ENCODE data around the gene DOCK4. TPM values are rescaled to one million over a fixed set of nuclear protein-coding genes. Genes with fewer than 3 reads are reported as not detected.

Gene DOCK4
- total and polyA plus RNA-seq, 4 donors: 7.2 to 48.9 (median 12.8) TPM

- peaks cover 0 to 1% (median 0%) of the 10 kb centered on the region in 4 donors for H3K4me1 ChIP-seq (ENCODE audit: control insufficient read depth in 4 of 4, insufficient read depth in 4 of 4, low read length in 3 of 4)
- H3K36me3 ChIP-seq (ENCODE audit: control insufficient read depth in 4 of 4, insufficient read depth in 3 of 4, low read depth in 1 of 4, low read length in 3 of 4): peaks cover 0 to 24% (median 14%) of the 10 kb centered on the region in 4 donors
- no peak for DNase-seq (ENCODE audit: low spot score)
- H3K27ac ChIP-seq (ENCODE audit: low read depth in 1 of 2, low read length in 2 of 2): no peak overlapping the region
- H3K27me3 ChIP-seq (ENCODE audit: control insufficient read depth in 4 of 4, insufficient read depth in 4 of 4, low read length in 3 of 4): no peaks in the 10 kb centered on the region
- no peak overlapping the region for H3K4me3 ChIP-seq (ENCODE audit: low read depth in 1 of 3, low read length in 3 of 3)
- TF ChIP-seq HNF4A (conservative IDR thresholded peaks at IDR 0.05) (no peak), CTCF (IDR thresholded peaks at IDR 0.05; ENCODE audit: low read depth, low read length, missing input control) (no peak)
- no peak overlapping the region for H3K9ac ChIP-seq (ENCODE audit: low read depth in 1 of 2, low read length in 2 of 2)
- WGBS: 91% methylated on average over 1 of the region's 1 CpG
- no peaks in the 10 kb centered on the region for H3K9me3 ChIP-seq (ENCODE audit: control insufficient read depth in 4 of 4, low read length in 3 of 4)
These were observed 225.5 kb downstream of the DOCK4 start for GRCh38 chr7:111980725-111981124.

GRCh38 chr7:111975346-111975745, 230.9 kb downstream of the DOCK4 start:
- Histone ChIP-seq H3K4me1 (ENCODE audit: control insufficient read depth in 4 of 4, insufficient read depth in 4 of 4, low read length in 3 of 4) (no peaks in the 10 kb centered on the region), H3K27ac (ENCODE audit: low read depth in 1 of 2, low read length in 2 of 2) (no peak overlapping the region), H3K9me3 (ENCODE audit: control insufficient read depth in 4 of 4, low read length in 3 of 4) (no peaks in the 10 kb centered on the region), H3K4me3 (ENCODE audit: low read depth in 1 of 3, low read length in 3 of 3) (no peak overlapping the region), H3K27me3 (ENCODE audit: control insufficient read depth in 4 of 4, insufficient read depth in 4 of 4, low read length in 3 of 4) (no peaks in the 10 kb centered on the region), H3K36me3 (ENCODE audit: control insufficient read depth in 4 of 4, insufficient read depth in 3 of 4, low read depth in 1 of 4, low read length in 3 of 4) (peaks cover 3 to 17% (median 4%) of the 10 kb centered on the region in 4 donors), H3K9ac (ENCODE audit: low read depth in 1 of 2, low read length in 2 of 2) (no peak overlapping the region)
- TF ChIP-seq JUND (IDR thresholded peaks at IDR 0.05) (no peak), SP1 (IDR thresholded peaks at IDR 0.05) (no peak), FOXA1 (IDR thresholded peaks at IDR 0.05) (no peak), TAF1 (conservative IDR thresholded peaks at IDR 0.05) (no peak), HNF4A (conservative IDR thresholded peaks at IDR 0.05) (no peak), HNF4G (IDR thresholded peaks at IDR 0.05) (no peak), ATF3 (IDR thresholded peaks at IDR 0.05) (no peak), CTCF (IDR thresholded peaks at IDR 0.05; ENCODE audit: low read depth, low read length, missing input control) (no peak), RXRA (IDR thresholded peaks at IDR 0.05) (no peak), GABPA (IDR thresholded peaks at IDR 0.05 in 1 of 2, conservative IDR thresholded peaks at IDR 0.05 in 1 of 2) (no peak), YY1 (IDR thresholded peaks at IDR 0.05) (no peak), ZBTB33 (IDR thresholded peaks at IDR 0.05) (no peak), FOXA2 (IDR thresholded peaks at IDR 0.05) (no peak), RAD21 (IDR thresholded peaks at IDR 0.05) (no peak), REST (IDR thresholded peaks at IDR 0.05) (no peak), MAX (IDR thresholded peaks at IDR 0.05) (no peak)
- DNase-seq (ENCODE audit: low spot score): no peak
- 81% methylated on average over 4 of the region's 4 CpGs for WGBS

Data from liver (tissue), 9 donors.